Inflammatory macrophage treated with lipopolysaccharide for 1 hour (primary cell): ENCODE results near the gene NEU4.

Experiments used
- DNase-seq, 2 donors: peaks; one replicate each; pipeline ENCODE4 v3.0.0-alpha.2; 2020 to 2022

NEU4 gene

GRCh38 chr2:241854342-241855244 lies 45.6 kb downstream of the NEU4 start:
- DNase-seq: no peak

GRCh38 chr2:241855245-241855887 lies 46.4 kb downstream of the NEU4 start:
- DNase-seq: no peak

- DNase-seq: no peak
These were observed 47.0 kb downstream of the NEU4 start for GRCh38 chr2:241855888-241856422.

GRCh38 chr2:241857041-241857541 lies 48.1 kb downstream of the NEU4 start:
- DNase-seq: no peak

- DNase-seq: no peak
These were observed 48.7 kb downstream of the NEU4 start for GRCh38 chr2:241857572-241858121.

GRCh38 chr2:241858206-241859016 lies 49.4 kb downstream of the NEU4 start, which contains the start of gene PDCD1:
TSS of gene PDCD1 (minus strand) at chr2:241858894. CDS start at chr2:241858838, 56 bp downstream.
- no peak for DNase-seq

GRCh38 chr2:241859017-241859435 lies 50.0 kb downstream of the NEU4 start:
- no peak for DNase-seq

- peak; percentile 24 to 25 for DNase-seq
These were observed 50.6 kb downstream of the NEU4 start for GRCh38 chr2:241859436-241860183.

GRCh38 chr2:241860184-241861078 lies 51.4 kb downstream of the NEU4 start:
- DNase-seq: no peak

GRCh38 chr2:241861264-241861663 lies 52.3 kb downstream of the NEU4 start:
- DNase-seq: no peak

- no peak for DNase-seq
These were observed 53.1 kb downstream of the NEU4 start for GRCh38 chr2:241862093-241862492.

- DNase-seq: no peak
These were observed 54.0 kb downstream of the NEU4 start for GRCh38 chr2:241862775-241863535.

GRCh38 chr2:241863536-241863954 lies 54.6 kb downstream of the NEU4 start:
- DNase-seq: peak; percentile 35 to 48

GRCh38 chr2:241864168-241864849 lies 55.3 kb downstream of the NEU4 start:
- no peak for DNase-seq

GRCh38 chr2:241864850-241865213 lies 55.8 kb downstream of the NEU4 start:
- no peak for DNase-seq

- no peak for DNase-seq
These were observed 56.5 kb downstream of the NEU4 start for GRCh38 chr2:241865416-241865956.

GRCh38 chr2:241865957-241866789 lies 57.2 kb downstream of the NEU4 start:
- DNase-seq: no peak
